Activated CD8-positive, alpha-beta memory T cell treated with anti-CD3 and anti-CD28 coated beads for 1 hour (primary cell): ENCODE measurements around the gene RASA3.
"Not testable (repeated sequence)": the region's sequence is repeated elsewhere in the genome, so short reads cannot be mapped to it uniquely, and the experiment has no call there.

Source experiments
- DNase-seq, 2 donors: peaks; one replicate each; pipeline ENCODE4 v3.0.0-alpha.2; 2020; ENCODE audit warnings: low read depth in 1 of 2; ENCODE audit errors: extremely low read depth in 1 of 2

RASA3 gene

GRCh38 chr13:114128624-114129522 is 3.5 kb downstream of the RASA3 start:
- DNase-seq: peak; percentile 84 to 87

- no peak for DNase-seq
Observed at GRCh38 chr13:114128348-114128623, 4.1 kb downstream of the RASA3 start.

- DNase-seq: no peak
Observed at GRCh38 chr13:114127473-114128347, 4.7 kb downstream of the RASA3 start.

- no peak for DNase-seq
Observed at GRCh38 chr13:114126789-114127472, 5.5 kb downstream of the RASA3 start.

- DNase-seq: not testable (repeated sequence)
Observed at GRCh38 chr13:114126086-114126485, 6.3 kb downstream of the RASA3 start.

GRCh38 chr13:114125589-114125988 is 6.8 kb downstream of the RASA3 start:
- no peak for DNase-seq

GRCh38 chr13:114124921-114125320 is 7.5 kb downstream of the RASA3 start:
- DNase-seq: peak in 1 of 2 donors; percentile 54

- DNase-seq: no peak
Observed at GRCh38 chr13:114124431-114124830, 8.0 kb downstream of the RASA3 start.

- no peak for DNase-seq
Observed at GRCh38 chr13:114123876-114124275, 8.5 kb downstream of the RASA3 start.

- no peak for DNase-seq
Observed at GRCh38 chr13:114123448-114123847, 9.0 kb downstream of the RASA3 start.

- DNase-seq: no peak
Observed at GRCh38 chr13:114122591-114123211, 9.7 kb downstream of the RASA3 start.

GRCh38 chr13:114122127-114122511 is 10.3 kb downstream of the RASA3 start:
- no peak for DNase-seq

GRCh38 chr13:114121496-114122126 is 10.8 kb downstream of the RASA3 start:
- no peak for DNase-seq

- no peak for DNase-seq
Observed at GRCh38 chr13:114121031-114121430, 11.4 kb downstream of the RASA3 start.

GRCh38 chr13:114120591-114121011 is 11.8 kb downstream of the RASA3 start:
- no peak for DNase-seq

GRCh38 chr13:114119196-114119595 is 13.2 kb downstream of the RASA3 start:
- no peak for DNase-seq

- DNase-seq: no peak
Observed at GRCh38 chr13:114118511-114119123, 13.8 kb downstream of the RASA3 start.

GRCh38 chr13:114118086-114118485 is 14.3 kb downstream of the RASA3 start:
- DNase-seq: no peak

GRCh38 chr13:114117341-114117874 is 15.0 kb downstream of the RASA3 start:
- not testable (repeated sequence) for DNase-seq

- no peak for DNase-seq
Observed at GRCh38 chr13:114116734-114117133, 15.7 kb downstream of the RASA3 start.
